Activated CD4-positive, alpha-beta T cell treated with anti-CD3 and anti-CD28 coated beads for 48 hours (primary cell): ENCODE measurements around the gene PPHLN1.

Experiments used
- DNase-seq: peaks from one replicate; pipeline ENCODE4 v3.0.0-alpha.2; 2020

PPHLN1 gene

GRCh38 chr12:42444192-42444943 lies 118.4 kb downstream of the PPHLN1 start:
- DNase-seq: no peak

GRCh38 chr12:42445891-42446290 lies 119.9 kb downstream of the PPHLN1 start:
- no peak for DNase-seq

GRCh38 chr12:42446761-42447160 lies 120.8 kb downstream of the PPHLN1 start:
- DNase-seq: no peak

GRCh38 chr12:42447371-42447786 lies 121.4 kb downstream of the PPHLN1 start:
- no peak for DNase-seq

- no peak for DNase-seq
Observed at GRCh38 chr12:42448841-42449240, 122.9 kb downstream of the PPHLN1 start.

- no peak for DNase-seq
Observed at GRCh38 chr12:42450248-42450647, 124.3 kb downstream of the PPHLN1 start.

- DNase-seq: no peak
Observed at GRCh38 chr12:42458575-42458974, 132.6 kb downstream of the PPHLN1 start.

GRCh38 chr12:42459336-42459847 lies 133.4 kb downstream of the PPHLN1 start:
- no peak for DNase-seq

GRCh38 chr12:42462486-42462885 lies 136.5 kb downstream of the PPHLN1 start:
- DNase-seq: no peak

- no peak for DNase-seq
Observed at GRCh38 chr12:42463671-42464070, 137.7 kb downstream of the PPHLN1 start.

- DNase-seq: peak; percentile 6
Observed at GRCh38 chr12:42468341-42468821, 142.4 kb downstream of the PPHLN1 start.

- no peak for DNase-seq
Observed at GRCh38 chr12:42468921-42469320, 143.0 kb downstream of the PPHLN1 start.

- no peak for DNase-seq
Observed at GRCh38 chr12:42469355-42470175, 143.6 kb downstream of the PPHLN1 start.

- no peak for DNase-seq
Observed at GRCh38 chr12:42472376-42472775, 146.4 kb downstream of the PPHLN1 start.

GRCh38 chr12:42473130-42473529 lies 147.2 kb downstream of the PPHLN1 start:
- DNase-seq: no peak

GRCh38 chr12:42473561-42473960 lies 147.6 kb downstream of the PPHLN1 start:
- DNase-seq: no peak

GRCh38 chr12:42474391-42474790 lies 148.4 kb downstream of the PPHLN1 start:
- DNase-seq: no peak

- no peak for DNase-seq
Observed at GRCh38 chr12:42475106-42475505, 149.1 kb downstream of the PPHLN1 start.

GRCh38 chr12:42477941-42478340 lies 152.0 kb downstream of the PPHLN1 start:
- no peak for DNase-seq

GRCh38 chr12:42481368-42481767 lies 155.4 kb downstream of the PPHLN1 start:
- no peak for DNase-seq

GRCh38 chr12:42482041-42482747 lies 156.2 kb downstream of the PPHLN1 start:
- no peak for DNase-seq

- DNase-seq: peak; percentile 68
Observed at GRCh38 chr12:42482748-42483520, 157.0 kb downstream of the PPHLN1 start.

GRCh38 chr12:42483521-42483790 lies 157.5 kb downstream of the PPHLN1 start:
- peak; percentile 17 for DNase-seq
